ENCODE data around the gene WDR5B. TPM values are rescaled to one million over a fixed set of nuclear protein-coding genes. Genes with fewer than 3 reads are reported as not detected.

The WDR5B gene
- total and polyA plus RNA-seq, 2 of the 8 experiments (the other 6 are each of a cell fraction or from before 2014, with no cell fraction given) = 1.9 to 3.5 TPM

DNA sequence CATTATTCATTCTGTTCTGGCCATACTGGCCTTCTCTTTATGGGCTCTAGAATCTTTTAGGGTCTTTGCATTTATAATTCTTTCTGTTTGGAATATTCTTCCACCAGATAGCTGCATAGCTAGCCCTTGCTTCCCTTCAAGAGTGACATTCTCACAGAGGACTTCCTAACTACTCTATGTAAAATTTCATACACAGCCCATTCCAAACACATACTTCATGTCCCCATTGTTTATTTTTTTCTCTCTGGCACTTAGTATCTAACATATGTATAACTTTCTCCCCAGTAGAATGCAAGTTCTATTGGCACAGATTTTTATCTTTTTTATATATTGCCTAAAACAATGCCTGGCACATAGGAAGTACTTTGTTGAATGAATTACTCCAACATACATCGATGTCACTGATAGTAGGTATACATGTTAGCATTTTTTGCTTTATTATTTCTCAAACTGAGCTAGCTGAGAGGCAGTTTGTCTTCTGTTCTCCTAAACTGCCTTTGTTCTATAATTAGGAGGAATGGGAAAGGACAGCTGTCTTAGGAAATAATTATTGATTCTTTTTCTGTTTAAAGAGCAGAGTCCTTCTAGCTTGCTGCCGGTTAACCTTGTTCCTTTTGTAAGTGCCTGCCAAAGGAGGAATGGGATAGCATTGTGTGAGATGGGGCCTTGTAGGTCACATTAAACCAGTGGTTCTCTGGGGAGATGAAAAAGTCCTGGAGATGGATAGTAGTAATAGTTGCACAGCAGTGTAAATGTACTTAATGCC is 24.0 kb downstream of the WDR5B start (continued):
- TF ChIP-seq, protein P1, sequence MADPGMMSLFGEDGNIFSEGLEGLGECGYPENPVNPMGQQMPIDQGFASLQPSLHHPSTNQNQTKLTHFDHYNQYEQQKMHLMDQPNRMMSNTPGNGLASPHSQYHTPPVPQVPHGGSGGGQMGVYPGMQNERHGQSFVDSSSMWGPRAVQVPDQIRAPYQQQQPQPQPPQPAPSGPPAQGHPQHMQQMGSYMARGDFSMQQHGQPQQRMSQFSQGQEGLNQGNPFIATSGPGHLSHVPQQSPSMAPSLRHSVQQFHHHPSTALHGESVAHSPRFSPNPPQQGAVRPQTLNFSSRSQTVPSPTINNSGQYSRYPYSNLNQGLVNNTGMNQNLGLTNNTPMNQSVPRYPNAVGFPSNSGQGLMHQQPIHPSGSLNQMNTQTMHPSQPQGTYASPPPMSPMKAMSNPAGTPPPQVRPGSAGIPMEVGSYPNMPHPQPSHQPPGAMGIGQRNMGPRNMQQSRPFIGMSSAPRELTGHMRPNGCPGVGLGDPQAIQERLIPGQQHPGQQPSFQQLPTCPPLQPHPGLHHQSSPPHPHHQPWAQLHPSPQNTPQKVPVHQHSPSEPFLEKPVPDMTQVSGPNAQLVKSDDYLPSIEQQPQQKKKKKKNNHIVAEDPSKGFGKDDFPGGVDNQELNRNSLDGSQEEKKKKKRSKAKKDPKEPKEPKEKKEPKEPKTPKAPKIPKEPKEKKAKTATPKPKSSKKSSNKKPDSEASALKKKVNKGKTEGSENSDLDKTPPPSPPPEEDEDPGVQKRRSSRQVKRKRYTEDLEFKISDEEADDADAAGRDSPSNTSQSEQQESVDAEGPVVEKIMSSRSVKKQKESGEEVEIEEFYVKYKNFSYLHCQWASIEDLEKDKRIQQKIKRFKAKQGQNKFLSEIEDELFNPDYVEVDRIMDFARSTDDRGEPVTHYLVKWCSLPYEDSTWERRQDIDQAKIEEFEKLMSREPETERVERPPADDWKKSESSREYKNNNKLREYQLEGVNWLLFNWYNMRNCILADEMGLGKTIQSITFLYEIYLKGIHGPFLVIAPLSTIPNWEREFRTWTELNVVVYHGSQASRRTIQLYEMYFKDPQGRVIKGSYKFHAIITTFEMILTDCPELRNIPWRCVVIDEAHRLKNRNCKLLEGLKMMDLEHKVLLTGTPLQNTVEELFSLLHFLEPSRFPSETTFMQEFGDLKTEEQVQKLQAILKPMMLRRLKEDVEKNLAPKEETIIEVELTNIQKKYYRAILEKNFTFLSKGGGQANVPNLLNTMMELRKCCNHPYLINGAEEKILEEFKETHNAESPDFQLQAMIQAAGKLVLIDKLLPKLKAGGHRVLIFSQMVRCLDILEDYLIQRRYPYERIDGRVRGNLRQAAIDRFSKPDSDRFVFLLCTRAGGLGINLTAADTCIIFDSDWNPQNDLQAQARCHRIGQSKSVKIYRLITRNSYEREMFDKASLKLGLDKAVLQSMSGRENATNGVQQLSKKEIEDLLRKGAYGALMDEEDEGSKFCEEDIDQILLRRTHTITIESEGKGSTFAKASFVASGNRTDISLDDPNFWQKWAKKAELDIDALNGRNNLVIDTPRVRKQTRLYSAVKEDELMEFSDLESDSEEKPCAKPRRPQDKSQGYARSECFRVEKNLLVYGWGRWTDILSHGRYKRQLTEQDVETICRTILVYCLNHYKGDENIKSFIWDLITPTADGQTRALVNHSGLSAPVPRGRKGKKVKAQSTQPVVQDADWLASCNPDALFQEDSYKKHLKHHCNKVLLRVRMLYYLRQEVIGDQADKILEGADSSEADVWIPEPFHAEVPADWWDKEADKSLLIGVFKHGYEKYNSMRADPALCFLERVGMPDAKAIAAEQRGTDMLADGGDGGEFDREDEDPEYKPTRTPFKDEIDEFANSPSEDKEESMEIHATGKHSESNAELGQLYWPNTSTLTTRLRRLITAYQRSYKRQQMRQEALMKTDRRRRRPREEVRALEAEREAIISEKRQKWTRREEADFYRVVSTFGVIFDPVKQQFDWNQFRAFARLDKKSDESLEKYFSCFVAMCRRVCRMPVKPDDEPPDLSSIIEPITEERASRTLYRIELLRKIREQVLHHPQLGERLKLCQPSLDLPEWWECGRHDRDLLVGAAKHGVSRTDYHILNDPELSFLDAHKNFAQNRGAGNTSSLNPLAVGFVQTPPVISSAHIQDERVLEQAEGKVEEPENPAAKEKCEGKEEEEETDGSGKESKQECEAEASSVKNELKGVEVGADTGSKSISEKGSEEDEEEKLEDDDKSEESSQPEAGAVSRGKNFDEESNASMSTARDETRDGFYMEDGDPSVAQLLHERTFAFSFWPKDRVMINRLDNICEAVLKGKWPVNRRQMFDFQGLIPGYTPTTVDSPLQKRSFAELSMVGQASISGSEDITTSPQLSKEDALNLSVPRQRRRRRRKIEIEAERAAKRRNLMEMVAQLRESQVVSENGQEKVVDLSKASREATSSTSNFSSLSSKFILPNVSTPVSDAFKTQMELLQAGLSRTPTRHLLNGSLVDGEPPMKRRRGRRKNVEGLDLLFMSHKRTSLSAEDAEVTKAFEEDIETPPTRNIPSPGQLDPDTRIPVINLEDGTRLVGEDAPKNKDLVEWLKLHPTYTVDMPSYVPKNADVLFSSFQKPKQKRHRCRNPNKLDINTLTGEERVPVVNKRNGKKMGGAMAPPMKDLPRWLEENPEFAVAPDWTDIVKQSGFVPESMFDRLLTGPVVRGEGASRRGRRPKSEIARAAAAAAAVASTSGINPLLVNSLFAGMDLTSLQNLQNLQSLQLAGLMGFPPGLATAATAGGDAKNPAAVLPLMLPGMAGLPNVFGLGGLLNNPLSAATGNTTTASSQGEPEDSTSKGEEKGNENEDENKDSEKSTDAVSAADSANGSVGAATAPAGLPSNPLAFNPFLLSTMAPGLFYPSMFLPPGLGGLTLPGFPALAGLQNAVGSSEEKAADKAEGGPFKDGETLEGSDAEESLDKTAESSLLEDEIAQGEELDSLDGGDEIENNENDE (IDR thresholded peaks at IDR 0.05; ENCODE audit: insufficient replicate concordance, low read length) = no peak
- TF ChIP-seq SP1 (IDR thresholded peaks at IDR 0.05; ENCODE audit: low read depth, low read length) (no peak), TBP (IDR thresholded peaks at IDR 0.05; ENCODE audit: low read depth, low read length) (no peak), NANOG (IDR thresholded peaks at IDR 0.05; ENCODE audit: insufficient read depth, low read depth, low read length, poor library complexity, severe bottlenecking) (no peak)
